Stimulated activated CD4-positive, alpha-beta T cell treated with anti-CD3 and anti-CD28 coated beads, Interleukin-12 subunit alpha, Interleukin-12 subunit beta, amount 100 ng/mL, for 48 hours (primary cell): ENCODE data around the gene AFTPH.

Experiments used
- DNase-seq, 3 donors: peaks; one replicate each; pipeline ENCODE4 v3.0.0-alpha.2; 2020; ENCODE audit warnings: low read depth in 2 of 3, low spot score in 1 of 3

The AFTPH gene

DNA sequence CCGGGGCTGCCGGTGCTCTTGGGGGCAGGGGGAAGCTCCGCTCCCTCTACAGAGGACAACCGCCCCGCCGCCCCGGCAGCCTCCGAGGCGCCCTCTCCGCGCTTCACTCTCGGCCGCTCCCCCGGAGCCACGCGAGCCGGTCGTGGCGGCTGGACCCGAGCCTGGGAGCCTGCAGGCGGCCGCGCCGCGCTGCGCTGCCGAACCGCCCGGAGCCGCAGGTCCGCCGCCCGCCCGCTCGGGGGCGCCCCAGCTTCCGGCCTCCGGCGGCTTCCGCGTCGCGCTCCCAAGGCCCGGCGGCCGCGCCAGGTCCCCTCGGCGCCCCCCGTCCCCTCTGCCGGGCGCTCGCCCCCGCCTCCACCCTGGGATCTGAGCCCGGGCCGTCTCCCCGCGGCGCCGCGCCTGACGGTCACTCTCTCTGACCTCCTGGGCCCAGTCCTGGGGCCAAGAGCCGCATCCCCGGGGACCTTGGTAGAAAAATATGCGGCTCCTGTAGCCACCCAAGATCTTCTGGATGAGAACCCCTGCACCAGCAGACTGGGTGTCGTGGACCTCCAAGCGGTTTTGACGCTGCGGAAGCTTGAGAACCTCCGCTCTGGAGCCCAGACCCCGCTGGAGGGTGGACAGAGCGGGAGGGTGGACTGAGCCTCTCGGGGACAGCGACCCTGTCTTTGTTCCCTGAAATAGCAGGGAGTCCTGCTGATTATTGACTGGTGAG, 85.3 kb downstream of the AFTPH start:
- DNase-seq = peak; percentile 27 to 59 (median 45)

DNA sequence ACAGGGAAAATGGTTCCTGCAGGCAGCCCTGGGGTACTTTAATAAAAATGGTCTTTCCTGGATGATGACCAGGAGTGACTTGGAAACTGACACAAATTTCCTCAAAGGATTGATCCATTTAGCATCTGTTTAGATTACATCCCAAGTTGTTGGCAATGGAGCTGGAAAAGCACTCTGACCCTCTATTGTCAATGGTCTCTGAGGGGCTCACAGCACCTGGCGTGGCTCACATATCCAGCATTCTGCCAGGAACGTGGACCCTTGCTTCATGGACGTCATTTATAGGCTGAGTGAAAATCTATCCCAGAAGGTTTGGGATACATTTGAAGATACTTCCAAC, 85.8 kb downstream of the AFTPH start:
- no peak for DNase-seq

DNA sequence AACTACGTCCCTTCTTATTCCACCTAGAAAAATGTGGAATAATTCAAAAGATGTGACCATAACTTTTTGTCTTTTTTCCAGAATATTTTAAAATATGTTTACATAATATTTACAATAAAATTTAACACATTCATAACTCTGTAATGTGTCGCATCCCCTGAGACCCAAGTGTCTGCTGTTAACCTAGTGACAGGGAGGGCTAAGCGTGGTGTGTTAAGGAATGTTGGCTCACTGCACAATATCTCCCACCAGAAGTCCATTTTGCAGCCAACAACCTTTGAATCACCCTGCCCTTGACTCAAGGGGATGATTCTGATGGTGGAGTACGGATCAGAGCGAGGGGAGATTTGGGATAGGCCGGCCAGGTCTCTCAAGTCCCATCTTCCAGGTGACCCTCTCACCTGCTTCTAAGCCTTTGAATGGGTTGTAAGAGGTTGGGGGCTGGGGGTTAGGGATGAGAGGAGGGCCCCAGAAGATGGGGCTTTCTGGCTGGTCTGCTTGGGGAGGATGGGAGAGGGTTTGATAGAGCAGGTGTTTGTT, 86.3 kb downstream of the AFTPH start:
- DNase-seq = no peak

DNA sequence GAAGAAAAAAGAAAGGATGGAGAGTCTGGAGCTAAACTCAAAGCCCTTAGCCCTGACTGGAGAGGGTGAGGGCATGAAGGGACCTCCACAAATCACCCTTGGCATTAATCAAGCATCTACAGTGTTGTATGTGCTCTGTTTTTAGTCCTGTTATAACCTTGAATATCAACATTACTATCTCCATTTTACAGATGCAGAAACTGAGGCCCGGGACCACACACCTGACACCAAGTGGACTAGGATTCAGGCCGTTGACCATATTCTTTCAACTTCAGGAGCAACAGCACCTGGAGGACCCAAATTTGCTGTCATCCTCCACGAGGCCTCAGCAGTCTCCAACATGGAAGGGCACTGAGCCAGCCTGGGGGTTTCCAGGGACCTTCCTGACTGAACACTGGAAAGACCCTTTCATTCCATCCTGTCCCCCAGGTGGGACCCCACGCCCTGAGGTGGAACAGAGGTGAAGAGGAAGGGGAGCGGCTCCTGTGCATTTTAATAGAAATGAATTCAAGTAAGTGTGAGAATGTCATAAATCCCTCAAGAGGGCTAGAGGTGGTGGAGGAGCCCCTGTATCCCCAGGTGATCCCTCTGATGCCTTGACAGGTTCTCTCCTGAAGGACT, 88.6 kb downstream of the AFTPH start:
- DNase-seq = no peak

DNA sequence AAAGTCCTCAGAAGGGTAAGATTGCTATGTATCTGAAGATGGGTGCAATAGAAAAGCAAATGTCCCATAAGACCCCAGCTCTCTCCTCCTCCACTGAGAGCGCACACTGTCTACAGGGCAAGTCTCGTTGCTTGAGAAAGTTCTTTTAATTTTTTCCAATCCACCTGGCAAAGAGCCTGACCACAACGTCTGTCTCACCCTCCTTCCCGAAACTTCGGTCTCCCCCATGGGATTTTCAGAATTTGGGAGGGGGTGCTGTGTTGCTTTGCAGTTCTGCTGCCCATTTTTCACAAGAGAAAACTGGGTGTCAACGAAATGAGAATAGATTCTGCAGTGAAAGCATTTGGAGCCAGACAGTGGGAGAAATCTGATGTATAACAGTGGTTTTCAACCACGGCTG, 89.1 kb downstream of the AFTPH start:
- no peak for DNase-seq

DNA sequence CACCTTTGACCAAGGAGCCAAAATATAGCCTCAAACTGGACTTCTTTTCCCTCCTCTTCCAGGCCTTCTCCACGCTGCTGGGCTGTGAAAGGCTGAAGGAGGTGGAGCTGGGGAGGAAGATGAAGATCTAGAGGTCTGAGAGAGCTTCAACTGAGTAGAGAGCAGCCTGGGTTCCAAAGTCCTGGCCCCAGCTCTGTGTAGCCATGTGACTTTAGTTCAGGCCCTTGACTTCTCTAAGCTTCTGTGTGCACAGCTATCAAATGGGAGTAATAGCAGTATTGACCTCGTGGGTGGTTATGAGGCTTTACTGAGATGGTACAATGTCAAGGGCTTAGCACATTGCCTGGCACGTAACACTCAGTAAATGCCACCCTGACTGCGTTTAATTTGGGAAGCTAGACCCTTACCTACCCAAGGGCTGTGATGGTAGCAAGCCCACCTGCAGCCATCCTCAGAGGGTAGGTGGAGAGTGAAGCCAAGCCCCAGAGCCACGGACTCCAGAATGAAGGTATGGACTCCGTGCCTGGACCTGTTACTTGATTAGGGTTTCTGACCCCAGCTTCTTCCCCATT, 91.2 kb downstream of the AFTPH start:
- no peak for DNase-seq

DNA sequence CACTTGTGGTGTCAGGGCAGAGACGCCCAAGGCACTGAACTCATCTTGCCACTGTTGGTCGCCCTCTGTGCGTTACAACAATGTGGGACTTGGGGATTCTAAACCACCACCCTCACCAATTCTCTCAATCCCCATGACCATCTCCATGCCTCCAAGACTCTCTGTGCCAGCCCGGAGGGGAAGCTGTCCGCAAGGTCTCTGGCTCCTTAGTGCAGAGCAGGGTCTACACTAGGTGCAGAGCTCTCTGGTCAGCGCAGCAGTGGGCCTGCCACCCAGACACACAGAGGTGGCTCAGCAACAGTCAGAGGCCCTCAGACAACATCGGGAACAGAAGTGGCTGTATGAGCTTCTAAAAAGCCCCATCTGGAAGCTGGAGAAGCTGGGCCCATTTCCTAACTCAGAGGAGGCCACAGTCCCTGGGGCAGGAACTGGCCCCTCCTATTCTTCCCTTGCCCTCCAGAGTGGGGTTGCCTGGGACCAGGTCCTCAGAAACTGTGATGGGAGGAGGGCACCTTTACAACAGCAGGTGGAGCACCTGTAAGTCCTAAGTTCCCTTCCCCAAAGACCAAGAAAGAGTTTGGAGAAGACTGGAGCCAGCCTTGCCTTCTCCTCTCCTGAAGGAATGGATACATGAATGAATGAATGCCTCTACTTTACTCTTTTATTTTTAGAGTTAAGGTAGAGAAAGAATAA, 91.9 kb downstream of the AFTPH start:
- no peak for DNase-seq

DNA sequence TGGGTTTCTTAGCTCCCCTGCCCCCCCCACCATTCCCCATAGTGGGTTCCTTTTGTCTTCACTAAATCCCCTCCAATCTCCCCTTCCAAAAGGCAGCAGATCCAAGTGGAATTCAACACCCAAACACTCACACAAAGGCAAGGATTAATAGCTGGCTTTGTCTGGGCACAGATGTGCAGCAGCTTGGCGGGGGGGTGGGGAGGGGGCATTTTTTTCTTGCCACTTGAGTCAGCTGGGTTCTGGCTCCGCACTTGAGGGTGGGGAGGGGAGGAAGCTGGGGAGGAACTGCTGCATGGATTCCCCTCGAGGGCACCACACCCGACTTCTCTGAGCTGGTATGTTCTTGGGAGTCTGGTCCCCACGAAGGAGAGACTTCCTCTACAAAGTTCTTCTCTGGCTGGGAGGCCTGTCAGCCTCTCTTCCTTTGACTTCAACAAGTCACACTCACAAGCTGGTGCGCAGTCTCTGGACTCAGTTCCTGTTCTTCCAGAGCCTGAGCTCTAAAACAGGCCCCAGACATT, 93.6 kb downstream of the AFTPH start:
- DNase-seq = no peak

DNA sequence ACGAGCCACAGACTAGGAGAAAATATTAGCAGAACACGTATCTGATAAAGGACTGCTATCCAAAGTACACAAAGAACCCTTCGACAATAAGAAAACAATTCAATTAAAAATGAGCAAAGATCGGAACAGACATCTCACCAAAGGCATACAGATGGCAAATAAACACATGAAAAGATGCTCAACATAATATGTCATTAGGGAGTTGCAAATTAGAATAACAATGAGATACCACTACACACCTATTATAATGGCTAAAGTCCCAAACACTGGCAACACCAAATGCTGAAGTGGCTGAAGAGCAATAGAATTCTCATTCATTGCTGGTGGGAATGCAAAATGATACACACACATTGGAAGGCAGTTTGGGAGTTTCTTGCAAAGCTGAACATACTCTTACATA, 96.5 kb downstream of the AFTPH start:
- no peak for DNase-seq

DNA sequence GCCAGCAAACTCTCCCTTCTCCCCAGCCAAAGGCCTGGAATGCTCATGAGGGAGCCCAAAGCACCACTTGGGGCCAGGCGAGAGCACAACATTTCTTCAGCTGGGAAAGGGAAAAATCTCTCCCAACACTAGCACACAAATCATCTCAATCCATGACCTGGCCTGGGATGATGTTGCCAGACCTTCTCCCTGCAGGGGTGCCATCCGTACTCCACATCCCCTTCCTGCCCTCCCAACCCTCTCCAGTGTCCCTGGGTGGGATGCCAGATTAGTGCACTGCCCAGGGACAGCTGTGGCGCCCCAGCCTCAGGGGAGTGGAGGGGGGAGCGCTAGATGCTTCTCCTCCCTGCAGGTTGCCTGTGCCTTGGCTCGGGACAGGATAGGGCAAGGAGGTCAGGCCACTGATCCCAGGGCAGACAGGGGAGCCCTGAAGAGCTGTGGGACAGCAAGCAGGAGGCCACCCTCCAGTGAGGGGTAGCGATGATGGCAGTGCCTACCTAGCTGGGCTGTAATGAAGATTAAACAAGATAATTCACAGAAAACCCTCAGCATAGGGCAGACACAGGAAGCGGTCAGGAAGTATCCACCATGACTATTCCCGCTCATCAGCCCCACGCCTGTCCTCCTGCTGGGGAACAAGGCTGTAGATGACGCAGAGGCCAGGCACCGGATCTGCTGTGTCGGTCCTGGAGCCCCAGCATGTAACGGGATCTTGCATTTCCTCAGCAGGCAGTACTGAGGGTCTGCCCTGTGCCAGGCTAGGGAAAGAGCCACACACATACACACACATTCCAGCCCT, 98.5 kb downstream of the AFTPH start:
- no peak for DNase-seq

DNA sequence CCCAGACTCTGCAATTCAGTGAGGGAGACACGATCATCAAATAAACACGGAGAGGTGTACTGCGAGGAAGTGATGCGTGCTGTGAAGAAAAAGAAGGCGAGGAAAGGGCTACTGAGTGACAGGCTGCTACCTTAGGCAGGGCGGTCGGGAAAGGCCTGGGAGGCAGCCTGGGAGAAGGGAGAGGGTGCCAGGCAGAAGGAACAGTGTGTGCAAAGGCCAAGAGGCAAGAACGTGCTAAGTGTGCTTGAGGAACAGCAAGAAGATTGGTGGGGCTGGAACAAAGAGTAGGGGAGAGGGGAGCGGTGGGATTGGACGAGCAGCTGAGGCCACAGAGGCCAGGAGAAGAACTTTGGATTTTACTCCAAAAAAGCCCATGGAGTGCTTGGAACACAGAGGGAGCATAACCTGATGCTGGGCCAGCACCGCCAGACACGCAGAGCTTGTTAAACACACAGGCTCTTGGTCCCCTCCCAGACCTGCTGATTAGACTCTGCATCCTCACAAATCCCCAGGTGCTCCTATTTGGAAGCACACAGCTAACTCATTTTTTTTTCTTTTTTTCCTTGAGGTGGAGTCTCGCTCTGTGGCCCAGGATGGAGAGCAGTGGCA, 99.2 kb downstream of the AFTPH start:
- DNase-seq = no peak

DNA sequence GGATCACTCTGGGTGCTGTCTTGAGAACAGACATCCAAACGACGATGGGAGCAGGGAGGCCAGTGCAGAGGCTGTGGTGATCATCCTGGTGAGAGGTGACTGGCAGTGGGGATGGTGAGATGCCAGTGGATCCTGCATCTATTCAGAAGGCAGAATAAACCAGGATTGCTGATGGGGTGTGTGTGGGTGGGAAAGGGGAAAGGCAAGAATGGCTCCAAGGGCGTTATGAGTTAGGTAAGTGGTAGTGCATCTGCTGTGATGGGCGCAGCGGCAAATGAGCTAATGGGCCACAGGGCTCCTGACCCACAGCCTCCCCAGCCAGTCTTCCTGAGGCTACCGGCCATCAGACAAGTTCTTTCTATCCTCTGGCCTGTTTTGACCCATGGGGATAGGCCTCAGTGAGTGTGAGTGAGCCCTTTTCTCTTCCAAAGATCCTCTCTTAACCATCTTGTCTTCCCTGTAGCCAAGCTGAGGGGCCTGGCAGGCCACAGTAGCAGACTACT, 100.0 kb downstream of the AFTPH start:
- DNase-seq = no peak

DNA sequence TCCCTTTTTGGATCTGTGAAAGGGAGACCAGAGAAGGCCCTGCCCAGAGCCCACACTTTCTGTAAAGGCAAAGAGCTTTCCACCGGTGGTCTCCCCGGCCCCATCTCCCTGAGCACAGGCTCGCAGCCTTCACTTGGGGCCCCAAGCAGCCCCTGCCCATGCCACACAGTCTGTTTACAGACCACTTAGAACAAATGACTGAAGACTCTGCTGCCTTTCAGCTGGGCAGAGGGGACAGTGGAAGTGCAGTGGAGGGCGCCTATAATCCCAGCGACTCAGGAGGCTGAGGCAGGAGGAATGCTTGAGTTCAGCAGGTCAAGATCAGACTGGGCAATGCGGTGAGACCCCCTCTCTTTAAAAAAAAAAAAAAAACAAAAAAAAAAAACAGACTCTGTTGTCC, 100.7 kb downstream of the AFTPH start:
- no peak for DNase-seq

DNA sequence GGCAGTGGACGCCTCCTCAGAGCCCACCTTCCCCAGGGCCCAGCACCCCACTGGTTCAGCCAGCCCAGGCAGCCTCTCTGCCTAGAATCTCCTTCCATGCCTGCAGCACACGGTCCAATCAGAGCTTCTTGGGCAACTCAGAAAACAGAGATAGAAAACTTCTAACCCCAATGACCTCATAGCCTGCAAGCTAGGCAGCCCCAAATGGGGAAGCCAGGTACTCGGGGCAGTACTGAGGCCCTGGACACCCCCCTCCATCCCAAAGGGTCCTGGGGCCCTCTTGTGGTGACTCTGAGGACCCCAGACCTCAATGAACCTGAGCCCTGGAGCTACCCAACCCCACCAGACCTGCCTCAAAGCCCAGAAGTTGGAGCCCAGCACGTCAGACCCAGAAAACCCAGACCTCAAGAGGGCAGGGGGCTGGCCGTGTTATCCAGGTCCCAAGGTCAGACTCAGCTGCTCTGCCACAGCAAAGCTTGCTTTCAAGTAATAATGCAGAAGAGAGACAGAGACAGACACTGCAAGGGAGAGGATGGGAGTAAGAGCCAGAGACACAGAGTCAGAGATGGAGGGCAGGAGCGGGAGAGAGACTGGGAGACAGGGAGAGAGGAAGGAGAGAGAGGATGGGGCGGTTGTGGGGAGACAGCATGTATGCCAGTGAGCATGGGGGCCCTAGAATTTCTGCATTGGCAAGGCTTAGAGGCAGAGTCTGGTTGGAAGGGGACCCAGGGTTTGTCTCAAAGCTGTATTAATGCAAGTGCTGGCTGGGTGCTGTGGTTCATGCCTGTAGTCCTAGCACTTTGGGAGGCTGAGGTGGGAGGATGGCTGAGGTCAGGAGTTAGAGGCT, 101.4 kb downstream of the AFTPH start:
- no peak for DNase-seq

DNA sequence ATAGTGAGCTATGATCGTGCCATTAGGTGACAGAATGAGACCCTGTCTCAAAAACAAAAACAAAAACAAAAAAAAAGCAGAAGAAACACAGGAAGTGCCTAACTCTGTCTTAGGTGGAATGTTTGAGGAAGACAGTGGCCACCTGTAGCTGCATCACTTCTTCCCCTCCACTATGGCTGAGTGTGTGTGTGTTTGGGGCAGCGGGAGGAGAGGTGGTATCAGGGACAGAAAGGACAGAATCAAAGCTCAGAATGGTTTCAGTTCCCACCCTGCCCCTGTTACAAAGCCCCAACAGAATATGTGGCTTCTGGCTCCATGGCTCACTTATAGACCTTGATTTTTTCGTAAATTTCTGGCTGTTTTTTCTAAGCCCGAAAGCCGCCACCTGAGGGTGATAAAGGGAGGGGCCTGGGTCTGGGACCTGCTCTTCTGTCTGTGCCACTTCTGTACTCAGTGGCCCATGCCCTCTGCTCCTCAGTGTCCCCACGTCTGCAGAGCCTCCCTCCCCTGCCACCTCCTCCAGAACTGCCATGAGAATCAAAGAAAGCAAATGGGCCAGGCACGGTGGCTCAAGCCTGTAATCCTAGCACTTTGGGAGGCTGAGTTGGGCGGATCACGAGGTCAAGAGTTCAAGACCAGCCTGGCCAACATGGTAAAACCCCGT, 102.2 kb downstream of the AFTPH start:
- DNase-seq = no peak

DNA sequence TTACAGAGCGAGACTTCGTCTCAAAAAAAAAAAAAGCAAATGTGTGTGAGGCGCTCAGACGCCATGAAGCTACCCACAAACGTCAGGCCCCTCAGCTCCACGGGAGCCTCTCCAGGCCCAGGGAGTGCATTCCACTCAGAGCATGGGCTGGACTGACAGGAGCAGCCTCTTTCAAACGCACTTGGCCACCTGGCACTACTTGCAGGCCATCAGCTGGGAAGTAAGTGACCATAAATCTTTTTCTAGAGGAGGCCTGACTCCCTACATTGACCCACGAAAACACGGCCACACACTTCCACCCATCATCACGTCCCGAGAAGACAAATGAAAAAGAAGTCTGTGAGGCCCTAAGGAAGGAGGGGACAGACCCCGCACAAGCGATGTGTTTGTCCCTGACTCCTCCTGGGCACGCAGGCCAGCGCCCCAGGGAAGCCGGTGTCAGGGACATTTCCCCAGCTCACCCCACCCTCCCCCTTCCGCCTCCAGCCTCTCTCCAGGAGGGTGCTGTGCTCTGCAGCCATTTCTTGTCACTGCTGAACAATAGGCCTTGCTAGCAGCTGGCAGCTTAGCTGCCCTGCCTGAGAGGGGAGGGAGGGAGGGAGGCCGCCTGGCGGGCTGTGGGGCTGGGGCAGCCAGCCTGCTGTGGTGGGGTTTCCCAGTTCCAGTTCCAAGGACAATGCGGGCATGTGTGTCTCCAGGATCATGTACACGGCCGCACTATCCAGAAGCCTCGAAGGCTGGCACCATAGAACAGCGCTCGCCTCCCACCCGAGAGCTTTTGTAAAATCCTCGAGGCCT, 103.0 kb downstream of the AFTPH start:
- no peak for DNase-seq

DNA sequence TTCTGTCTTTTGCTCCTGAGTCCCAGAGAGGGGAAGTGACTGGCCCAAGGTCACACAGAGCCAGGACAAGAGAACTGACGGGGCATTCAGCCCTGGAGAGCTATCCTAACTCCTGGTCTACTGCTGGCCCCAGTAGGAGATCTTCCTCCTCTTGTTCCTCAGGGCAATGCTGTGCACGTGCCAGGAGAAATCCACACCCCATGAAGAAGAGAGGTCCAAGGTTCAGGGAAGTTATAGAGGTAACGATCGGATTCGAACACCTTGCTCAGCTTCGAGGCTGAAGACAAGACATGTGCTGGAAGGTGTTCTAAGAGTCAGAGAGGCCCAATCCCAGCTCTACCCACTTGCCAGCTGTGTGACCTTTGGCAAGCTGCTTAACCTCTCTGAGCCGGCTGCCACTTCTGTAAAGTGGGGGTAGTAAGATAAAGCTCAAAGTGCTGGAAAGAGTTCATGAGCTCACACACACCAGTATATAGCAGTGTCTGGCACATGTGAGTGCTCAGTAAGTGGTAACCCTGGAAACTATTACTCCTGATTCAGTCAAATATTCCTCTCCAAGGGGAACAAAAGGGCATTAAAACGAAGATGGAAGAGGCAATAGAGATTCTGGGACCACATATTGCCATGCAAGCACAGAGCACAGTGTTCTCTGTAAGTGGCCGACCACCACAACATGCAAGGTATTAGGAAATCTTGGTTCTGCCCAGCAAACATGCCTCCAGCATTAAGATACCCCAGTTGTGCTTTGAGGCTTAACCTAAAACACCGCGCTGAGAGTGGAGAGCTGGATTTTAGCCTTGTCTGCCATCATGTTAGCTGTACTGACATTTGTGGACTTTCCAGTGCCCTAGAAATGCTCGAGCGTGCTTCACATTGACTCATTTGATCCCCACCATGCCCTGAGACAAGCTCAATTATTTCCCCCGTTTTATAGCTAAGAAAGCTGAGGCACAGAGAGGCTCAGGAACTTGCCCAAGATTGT, 104.0 kb downstream of the AFTPH start:
- DNase-seq = no peak
